VCaP (cell line): ENCODE results near the gene TST.

ENCODE experiments used
- H3K27ac ChIP-seq: fragments of 450-650 bp; 2 replicates; pipeline ENCODE4 v1.5.1; 2017
- TF ChIP-seq, protein P1 (sequence below): fragments of 450-650 bp; conservative IDR thresholded peaks from 2 replicates; pipeline ENCODE4 v1.5.1; 2017; ENCODE audit warnings: mild to moderate bottlenecking, moderate library complexity

TST gene

DNA sequence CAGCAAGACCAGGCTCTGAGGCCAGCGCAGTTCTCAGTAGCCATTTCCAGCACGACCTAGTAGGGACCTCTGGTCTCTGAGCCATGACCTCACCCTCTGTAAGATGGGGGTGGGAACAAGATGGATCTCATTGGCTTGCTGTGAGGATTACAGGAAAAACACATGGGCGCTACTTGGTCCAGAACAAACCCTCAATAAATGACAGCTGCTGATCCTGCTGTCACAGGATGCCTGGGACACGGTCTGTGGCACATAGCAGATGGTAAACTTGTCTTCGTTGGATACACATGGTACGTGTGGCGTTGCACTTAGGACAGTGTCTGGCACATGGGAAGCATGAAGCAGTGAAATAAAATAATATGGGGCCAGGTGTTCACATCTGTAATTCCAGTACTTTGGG, 27.8 kb upstream of the TST start:
- TF ChIP-seq, protein P1, sequence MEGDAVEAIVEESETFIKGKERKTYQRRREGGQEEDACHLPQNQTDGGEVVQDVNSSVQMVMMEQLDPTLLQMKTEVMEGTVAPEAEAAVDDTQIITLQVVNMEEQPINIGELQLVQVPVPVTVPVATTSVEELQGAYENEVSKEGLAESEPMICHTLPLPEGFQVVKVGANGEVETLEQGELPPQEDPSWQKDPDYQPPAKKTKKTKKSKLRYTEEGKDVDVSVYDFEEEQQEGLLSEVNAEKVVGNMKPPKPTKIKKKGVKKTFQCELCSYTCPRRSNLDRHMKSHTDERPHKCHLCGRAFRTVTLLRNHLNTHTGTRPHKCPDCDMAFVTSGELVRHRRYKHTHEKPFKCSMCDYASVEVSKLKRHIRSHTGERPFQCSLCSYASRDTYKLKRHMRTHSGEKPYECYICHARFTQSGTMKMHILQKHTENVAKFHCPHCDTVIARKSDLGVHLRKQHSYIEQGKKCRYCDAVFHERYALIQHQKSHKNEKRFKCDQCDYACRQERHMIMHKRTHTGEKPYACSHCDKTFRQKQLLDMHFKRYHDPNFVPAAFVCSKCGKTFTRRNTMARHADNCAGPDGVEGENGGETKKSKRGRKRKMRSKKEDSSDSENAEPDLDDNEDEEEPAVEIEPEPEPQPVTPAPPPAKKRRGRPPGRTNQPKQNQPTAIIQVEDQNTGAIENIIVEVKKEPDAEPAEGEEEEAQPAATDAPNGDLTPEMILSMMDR: no peak
- no peak overlapping the region for H3K27ac ChIP-seq

DNA sequence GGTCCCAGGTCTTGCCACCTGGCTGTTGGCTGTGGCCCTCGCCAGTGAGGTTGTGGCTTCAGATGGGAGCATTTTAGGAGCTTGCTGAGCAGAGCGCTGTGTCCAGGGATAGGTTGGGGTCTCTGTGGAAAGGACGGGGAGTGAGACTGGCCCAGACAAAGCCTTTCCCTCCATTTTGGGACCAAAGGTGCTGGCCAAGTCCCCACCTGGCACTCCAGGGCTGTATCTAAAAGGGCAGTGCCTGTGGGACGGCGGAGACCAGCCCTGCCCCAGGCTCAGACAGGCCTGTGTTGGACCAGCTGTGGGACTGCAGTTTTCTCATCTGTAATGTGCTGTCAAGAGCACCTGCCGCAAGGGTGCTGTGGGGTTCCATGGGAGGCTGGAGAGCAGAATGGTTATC, 27.3 kb upstream of the TST start:
- no peak overlapping the region for H3K27ac ChIP-seq
- TF ChIP-seq, protein P1: no peak

DNA sequence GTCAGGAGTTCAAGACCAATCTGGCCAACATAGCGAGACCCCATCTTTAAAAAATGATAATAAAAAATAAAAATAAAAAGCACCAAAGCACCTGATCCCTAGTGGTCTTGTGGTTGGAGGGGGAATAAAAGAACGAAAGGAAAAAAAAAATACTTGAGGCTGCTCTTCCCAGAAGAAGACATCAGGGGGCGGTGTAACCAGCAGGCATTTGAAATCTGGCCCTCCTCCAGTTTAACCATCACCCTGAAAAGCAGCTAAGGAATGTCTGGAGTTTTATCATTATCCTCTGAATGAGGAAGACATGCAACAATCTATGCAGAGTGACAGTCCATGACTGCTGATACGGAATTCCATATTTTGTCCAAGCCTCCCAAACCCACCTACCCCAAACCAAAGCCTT, 26.7 kb upstream of the TST start:
- TF ChIP-seq, protein P1: peak; percentile 37
- no peak overlapping the region for H3K27ac ChIP-seq

DNA sequence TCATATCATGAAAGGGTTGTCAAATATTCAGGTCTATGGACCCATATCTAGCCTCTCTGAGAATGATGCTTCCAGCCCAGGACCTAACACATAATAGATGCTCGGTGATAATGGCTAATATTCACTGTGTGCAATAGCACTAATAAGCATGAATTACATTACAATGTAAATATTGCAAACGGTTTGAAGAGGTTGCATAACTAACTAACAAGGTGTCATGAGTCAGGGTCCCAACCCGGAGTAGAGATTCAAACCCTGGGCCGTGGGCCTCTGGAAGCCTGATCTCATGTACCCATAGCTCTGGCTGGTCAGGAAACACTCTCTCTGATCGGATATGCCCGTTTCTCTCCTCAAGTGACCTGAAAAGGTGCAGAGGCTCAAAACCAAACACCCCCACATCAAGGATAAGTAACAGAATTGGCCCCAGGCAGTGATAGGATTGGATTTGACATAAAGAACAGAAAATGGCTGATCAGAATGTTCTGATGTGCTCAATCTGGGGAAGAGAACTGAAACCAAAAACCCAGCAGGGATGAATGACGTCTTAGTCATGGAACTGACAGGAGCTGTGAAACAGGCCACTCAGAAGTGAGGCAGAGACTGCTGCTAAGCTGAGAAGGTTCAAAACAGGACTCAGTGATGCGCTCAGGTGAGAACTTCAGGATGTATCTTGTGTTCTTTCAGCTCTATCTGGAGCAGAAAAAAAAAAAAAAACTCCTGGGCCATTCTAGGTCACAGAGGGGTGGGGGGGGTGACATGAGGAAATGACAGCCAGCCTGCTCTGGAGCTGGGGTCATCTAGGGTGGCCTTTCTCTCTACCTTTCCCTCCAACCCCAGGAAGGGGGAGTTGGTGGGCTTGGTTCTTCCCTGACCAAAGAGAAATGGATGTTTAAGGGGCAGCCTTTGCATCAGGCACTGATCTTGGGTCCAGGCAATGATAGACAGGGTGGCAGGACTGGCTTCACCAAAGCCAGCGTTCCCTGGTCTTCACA, 25.7 kb upstream of the TST start:
- TF ChIP-seq, protein P1: no peak

DNA sequence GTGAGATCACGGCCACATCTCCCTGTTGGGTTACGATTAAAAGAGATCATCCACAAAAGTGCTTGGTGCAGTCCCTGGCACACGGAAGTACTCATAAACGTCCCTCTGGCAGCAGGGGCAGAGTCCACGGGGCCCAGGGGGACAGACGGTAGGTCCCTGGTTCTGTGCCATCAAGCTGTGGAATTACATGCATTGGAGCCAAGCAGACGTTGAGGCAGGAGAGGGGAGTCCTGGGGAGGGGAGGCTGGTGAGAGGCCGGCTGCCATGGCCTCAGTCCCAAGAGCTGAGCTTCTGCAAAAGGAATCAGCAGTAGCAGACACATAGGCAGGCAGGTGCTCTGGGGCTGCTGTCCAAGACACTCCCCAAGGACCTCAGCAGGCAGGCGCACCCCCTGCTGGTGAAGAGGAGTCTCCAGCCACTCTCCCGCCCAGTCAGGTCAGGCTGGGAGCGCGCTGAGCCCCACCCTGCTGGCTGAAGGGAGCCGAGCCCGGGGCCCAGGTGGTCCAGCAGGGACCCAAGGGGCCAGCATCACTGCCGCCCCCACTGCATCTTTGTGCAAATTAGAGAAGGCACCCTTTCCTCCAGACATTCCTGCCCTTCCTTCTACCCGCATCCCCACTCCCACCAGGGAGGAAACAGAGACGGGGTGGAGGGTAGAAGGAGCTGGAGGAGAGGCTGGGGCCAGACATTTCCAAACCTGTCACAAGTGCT, 24.7 kb upstream of the TST start:
- no peak overlapping the region; the same call in 1 of the 2 replicates for H3K27ac ChIP-seq
- TF ChIP-seq, protein P1: peak; percentile 68

More for the DNA sequence above, 25.7 kb upstream of the TST start:
- no peak overlapping the region for H3K27ac ChIP-seq

DNA sequence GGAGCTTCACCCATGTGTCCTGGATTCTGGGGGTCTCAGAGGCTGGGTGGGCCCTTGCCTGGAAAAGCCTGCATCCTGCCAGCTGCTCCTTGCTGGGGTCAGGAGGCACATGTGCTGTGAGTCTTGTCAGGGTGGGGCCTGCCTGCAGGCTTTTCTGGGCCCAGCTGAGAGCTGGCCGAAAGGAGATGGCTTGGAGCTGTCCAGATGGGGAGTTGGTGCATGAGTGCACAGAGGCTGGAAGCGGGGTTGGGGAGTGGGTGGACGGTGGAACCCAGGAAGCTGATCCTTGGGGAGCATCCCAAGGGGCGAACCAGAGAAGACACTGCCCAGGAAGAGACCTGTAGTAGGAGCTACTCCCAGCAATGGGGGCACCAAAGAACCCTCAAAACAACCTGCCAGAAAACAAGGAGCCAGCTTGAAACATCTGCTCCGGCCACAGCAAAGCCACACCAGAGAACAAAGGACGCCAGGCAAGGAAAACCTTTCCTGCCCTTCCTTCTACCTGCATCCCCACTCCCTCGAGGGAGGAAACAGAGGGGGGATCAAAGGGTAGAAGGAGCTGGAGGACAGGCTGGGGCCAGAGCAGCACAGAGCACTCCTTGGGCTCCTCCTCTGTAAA, 24.1 kb upstream of the TST start:
- no peak overlapping the region; the same call in 1 of the 2 replicates for H3K27ac ChIP-seq

More for the DNA sequence above, 24.1 kb upstream of the TST start:
- TF ChIP-seq, protein P1: no peak
